ENCODE data around the gene RPS16. TPM values are rescaled to one million over a fixed set of nuclear protein-coding genes. Genes with fewer than 3 reads are reported as not detected.

The RPS16 gene
- total RNA-seq, 2 donors from 2014 or later: 1,698 to 1,720 TPM

- H3K9me3 ChIP-seq: no peaks in the 10 kb centered on the region
- no peaks in the 10 kb centered on the region for H3K27me3 ChIP-seq
- no peak overlapping the region for H3K9ac ChIP-seq (ENCODE audit: low read depth in 2 of 2, low read length in 2 of 2)
- intact Hi-C loops (cut with DNase I): no loop called here
- no peak for DNase-seq
- H3K36me3 ChIP-seq: no peaks in the 10 kb centered on the region
- H3K4me3 ChIP-seq: no peak overlapping the region
- no peaks in the 10 kb centered on the region for H3K4me1 ChIP-seq
- no peak overlapping the region for H3K27ac ChIP-seq
- no peak for TF ChIP-seq CTCF (IDR thresholded peaks at IDR 0.05)
These were observed 10.8 kb downstream of the RPS16 start for GRCh38 chr19:39424934-39425333.

- H3K9me3 ChIP-seq: no peaks in the 10 kb centered on the region
- TF ChIP-seq CTCF (IDR thresholded peaks at IDR 0.05): no peak
- no peak overlapping the region for H3K4me3 ChIP-seq
- intact Hi-C loops (cut with DNase I): no loop called here
- no peaks in the 10 kb centered on the region for H3K36me3 ChIP-seq
- no peak for DNase-seq
- no peaks in the 10 kb centered on the region for H3K4me1 ChIP-seq
- H3K27me3 ChIP-seq: no peaks in the 10 kb centered on the region
- no peak overlapping the region for H3K27ac ChIP-seq
- H3K9ac ChIP-seq (ENCODE audit: low read depth in 2 of 2, low read length in 2 of 2): no peak overlapping the region
These were observed 12.3 kb downstream of the RPS16 start for GRCh38 chr19:39423258-39424086.

GRCh38 chr19:39422020-39422419 is 13.7 kb downstream of the RPS16 start:
- no peak overlapping the region for H3K4me3 ChIP-seq
- H3K27ac ChIP-seq: no peak overlapping the region
- H3K9me3 ChIP-seq: no peaks in the 10 kb centered on the region
- H3K4me1 ChIP-seq: no peaks in the 10 kb centered on the region
- no peak for DNase-seq
- no peaks in the 10 kb centered on the region for H3K36me3 ChIP-seq
- no peak overlapping the region for H3K9ac ChIP-seq (ENCODE audit: low read depth in 2 of 2, low read length in 2 of 2)
- no peaks in the 10 kb centered on the region for H3K27me3 ChIP-seq
- no peak for TF ChIP-seq CTCF (IDR thresholded peaks at IDR 0.05)
- intact Hi-C loops (cut with DNase I): no loop called here

GRCh38 chr19:39420769-39421168 is 15.0 kb downstream of the RPS16 start:
- no peaks in the 10 kb centered on the region for H3K36me3 ChIP-seq
- no peak for DNase-seq

GRCh38 chr19:39419003-39419402 is 16.7 kb downstream of the RPS16 start:
- no peaks in the 10 kb centered on the region for H3K4me1 ChIP-seq
- no peak for DNase-seq
- H3K27ac ChIP-seq: no peak overlapping the region
- no peak for TF ChIP-seq CTCF (IDR thresholded peaks at IDR 0.05)
- intact Hi-C loops (cut with DNase I): no loop called here
- no peak overlapping the region for H3K9ac ChIP-seq (ENCODE audit: low read depth in 2 of 2, low read length in 2 of 2)
- H3K9me3 ChIP-seq: no peaks in the 10 kb centered on the region
- peaks cover 1% of the 10 kb centered on the region for H3K27me3 ChIP-seq
- no peaks in the 10 kb centered on the region for H3K36me3 ChIP-seq
- H3K4me3 ChIP-seq: no peak overlapping the region

More at GRCh38 chr19:39420769-39421168, 15.0 kb downstream of the RPS16 start:
- Histone ChIP-seq H3K9ac (ENCODE audit: low read depth in 2 of 2, low read length in 2 of 2) (no peak overlapping the region), H3K4me3 (no peak overlapping the region), H3K4me1 (no peaks in the 10 kb centered on the region), H3K27me3 (no peaks in the 10 kb centered on the region), H3K9me3 (no peaks in the 10 kb centered on the region), H3K27ac (no peak overlapping the region)
- intact Hi-C loops (cut with DNase I): no loop called here
- no peak for TF ChIP-seq CTCF (IDR thresholded peaks at IDR 0.05)

All from colonic mucosa (tissue), 4 donors.